ENCODE data around the gene ZNF300. TPM values are rescaled to one million over a fixed set of nuclear protein-coding genes. Genes with fewer than 3 reads are reported as not detected.
A peak's percentile ranks its signal among the peaks of the same experiment; 100 is the strongest.
"Not testable (repeated sequence)": the region's sequence is repeated elsewhere in the genome, so short reads cannot be mapped to it uniquely, and the experiment has no call there.

Gene ZNF300
- total RNA-seq, 1 donor from 2014 or later = 0.69 TPM

DNA sequence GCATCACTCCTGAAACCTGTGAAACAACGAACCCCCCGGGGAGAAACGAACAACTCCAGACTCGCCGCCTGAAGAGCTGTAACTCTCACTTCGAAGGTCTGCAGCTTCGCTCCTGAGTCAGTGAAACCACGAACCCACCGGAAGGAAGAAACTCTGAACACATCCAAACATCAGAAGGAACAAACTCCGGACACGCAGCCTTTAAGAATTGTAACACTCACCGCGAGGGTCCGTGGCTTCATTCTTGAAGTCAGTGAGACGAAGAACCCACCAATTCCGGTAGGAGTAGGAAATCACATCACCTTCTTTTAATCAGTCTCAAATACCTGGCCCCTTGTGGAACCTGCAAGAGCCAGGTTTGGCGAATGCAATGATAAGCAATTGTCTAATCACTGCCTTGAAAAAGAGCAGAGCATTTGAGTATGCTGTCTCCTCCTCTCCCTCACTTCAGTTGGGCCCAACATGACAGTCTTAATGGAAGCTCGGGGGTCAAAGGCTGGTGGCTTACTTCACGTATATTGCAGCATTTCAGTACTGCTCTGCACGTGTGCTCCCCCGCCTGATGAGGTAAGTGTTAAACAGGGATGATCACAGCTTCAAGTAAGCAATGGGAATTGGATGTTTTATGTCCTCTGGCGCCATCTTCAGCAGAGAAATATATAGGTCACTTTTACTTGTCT lies 58.0 kb downstream of the ZNF300 start:
- ATAC-seq = peak; percentile 91
- intact Hi-C loops (cut with micrococcal nuclease) = loop anchor here (5.0 to 10.0 kb wide), 2 partner anchors 44 to 282 kb away; no protein-coding TSS in a partner anchor
- DNase-seq = no peak

DNA sequence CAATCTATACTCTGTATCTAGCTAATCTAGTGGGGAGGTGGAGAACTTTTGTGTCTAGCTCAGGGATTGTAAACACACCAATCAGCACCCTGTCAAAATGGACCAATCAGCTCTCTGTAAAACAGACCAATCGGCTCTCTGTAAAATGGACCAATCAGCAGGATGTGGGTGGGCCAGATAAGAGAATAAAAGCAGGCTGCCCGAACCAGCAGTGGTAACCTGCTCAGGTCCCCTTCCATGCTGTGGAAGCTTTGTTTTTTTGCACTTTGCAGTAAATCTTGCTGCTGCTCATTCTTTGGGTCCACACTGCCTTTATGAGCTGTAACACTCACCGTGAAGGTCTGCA lies 58.5 kb downstream of the ZNF300 start, which contains the start of gene IRGM:
Gene IRGM (plus strand): TSS at position 214 of the 346 bp plus-strand sequence. CDS start 1,603 bp downstream, outside the sequence.
- intact Hi-C loops (cut with micrococcal nuclease) = loop anchor here (5.0 to 10.0 kb wide), 2 partner anchors 44 to 281 kb away; no protein-coding TSS in a partner anchor

DNA sequence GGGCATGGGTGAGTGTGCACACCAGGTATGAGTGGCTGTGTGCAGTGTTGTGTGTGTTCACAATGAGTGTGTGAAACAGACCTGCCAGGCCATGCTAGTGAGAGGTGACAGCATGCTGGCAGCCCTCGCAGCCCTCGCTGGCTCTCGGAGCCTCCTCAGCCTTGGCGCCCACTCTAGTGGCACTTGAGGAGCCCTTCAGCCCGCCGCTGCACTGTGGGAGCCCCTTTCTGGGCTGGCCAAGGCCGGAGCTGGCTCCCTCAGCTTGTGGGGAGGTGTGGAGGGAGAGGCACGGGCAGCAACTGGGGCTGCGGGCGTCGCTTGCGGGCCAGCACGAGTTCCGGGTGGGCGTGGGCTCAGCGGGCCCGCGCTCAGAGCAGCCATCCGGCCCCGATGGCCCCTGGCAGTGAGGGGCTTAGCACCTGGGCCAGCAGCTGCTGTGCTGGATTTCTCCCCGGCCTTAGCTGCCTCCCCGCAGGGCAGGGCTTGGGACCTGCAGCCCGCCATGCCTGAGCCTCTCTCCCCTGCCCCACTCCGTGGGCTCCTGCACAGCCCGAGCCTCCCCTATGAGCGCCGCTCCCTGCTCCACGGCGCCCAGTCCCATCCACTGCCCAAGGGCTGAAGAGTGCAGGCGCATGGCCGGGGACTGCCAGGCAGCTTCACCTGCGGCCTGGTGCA lies 59.5 kb downstream of the ZNF300 start:
- not testable (repeated sequence) for DNase-seq, ATAC-seq
- intact Hi-C loops (cut with micrococcal nuclease) = loop anchor here (5.0 to 10.0 kb wide), 2 partner anchors 43 to 281 kb away; no protein-coding TSS in a partner anchor

More for the DNA sequence above, 58.5 kb downstream of the ZNF300 start, which contains the start of gene IRGM:
- DNase-seq, ATAC-seq: not testable (repeated sequence)

Other genes starting within 250 kb of the ZNF300 start
- 3.2 TPM for gene MYOZ3, start 243.7 kb downstream of the ZNF300 start, total RNA-seq
- gene RBM22, start 203.9 kb downstream of the ZNF300 start, total RNA-seq = 28.9 TPM
- gene DCTN4, start 146.0 kb downstream of the ZNF300 start, total RNA-seq = 43.5 TPM
- gene SMIM3, start 126.2 kb downstream of the ZNF300 start, total RNA-seq = 15.2 TPM
- gene IRGM, start 58.5 kb downstream of the ZNF300 start, total RNA-seq = not detected
- 537 TPM for gene GPX3, start 115.6 kb upstream of the ZNF300 start, total RNA-seq
- gene TNIP1, start 176.1 kb upstream of the ZNF300 start, total RNA-seq = 137 TPM